Naive thymus-derived CD4-positive, alpha-beta T cell (primary cell): ENCODE measurements around the gene EPB41L4A. TPM values are rescaled to one million over a fixed set of nuclear protein-coding genes. Genes with fewer than 3 reads are reported as not detected.

ENCODE experiments used
- ATAC-seq: fragments of 150-1000 bp; cut with Tn5 transposase; 2 replicates; pipeline ENCODE4 v1.10.0; 2021; ENCODE audit warnings: mild to moderate bottlenecking, moderate library complexity
- CTCF ChIA-PET: fragments of 350-600 bp; sonication (Branson Sonifier 250); formaldehyde crosslinking; loops from one replicate; lab custom pipeline; 2021; ENCODE audit warnings: antibody characterized with exemption; lab: Charles Lee
- POLR2A ChIA-PET: fragments of 350-600 bp; sonication (Branson Sonifier 250); formaldehyde crosslinking; loops from one replicate; lab custom pipeline; 2021; ENCODE audit warnings: antibody characterized with exemption, inconsistent platforms; lab: Charles Lee
- DNase-seq, 9 donors: peaks; one replicate each; pipeline versions ENCODE4 v3.0.0 to v3.0.0-alpha.2; 2020 to 2022; ENCODE audit warnings: mixed read lengths in 1 of 9
- H3K27ac ChIP-seq: one replicate; pipeline ENCODE4 v1.7.0; 2013; ENCODE audit warnings: mild to moderate bottlenecking, low read depth, low read length, moderate library complexity
- H3K27me3 ChIP-seq, 2 donors: one replicate each; pipeline ENCODE4 v1.7.0; 2013; ENCODE audit warnings: low read length in 2 of 2, mild to moderate bottlenecking in 2 of 2, moderate library complexity in 2 of 2; ENCODE audit not compliant: control insufficient read depth in 2 of 2, insufficient read depth in 2 of 2
- H3K36me3 ChIP-seq, 3 experiments: 1 replicate in 2 of 3; 2 replicates in 1 of 3; pipeline ENCODE4 v1.7.0; 2013; ENCODE audit warnings: low read length in 3 of 3, mild to moderate bottlenecking in 3 of 3, moderate library complexity in 1 of 3; ENCODE audit not compliant: insufficient read depth in 3 of 3, control insufficient read depth in 2 of 3
- H3K4me1 ChIP-seq, 2 donors: one replicate each; pipeline ENCODE4 v1.7.0; 2013; ENCODE audit warnings: low read length in 2 of 2, mild to moderate bottlenecking in 2 of 2, moderate library complexity in 1 of 2; ENCODE audit not compliant: control insufficient read depth in 2 of 2, insufficient read depth in 2 of 2
- H3K4me3 ChIP-seq: 2 replicates; pipeline ENCODE4 v1.7.0; 2013; ENCODE audit warnings: mild to moderate bottlenecking, low read length
- H3K9me3 ChIP-seq, 3 experiments: 1 replicate in 2 of 3; 2 replicates in 1 of 3; pipeline ENCODE4 v1.7.0; 2013; ENCODE audit warnings: low read length in 3 of 3; ENCODE audit not compliant: control insufficient read depth in 2 of 3
- H3K27ac Mint-ChIP-seq, 9 donors: one replicate each; pipeline ENCODE4 v1.8.0; 2020 to 2022; ENCODE audit warnings: mixed read lengths in 9 of 9, mild to moderate bottlenecking in 8 of 9, moderate library complexity in 5 of 9, inconsistent platforms in 2 of 9
- H3K27me3 Mint-ChIP-seq, 5 donors: one replicate each; pipeline ENCODE4 v1.8.0; 2021 to 2022; ENCODE audit warnings: mixed read lengths in 5 of 5, mild to moderate bottlenecking in 1 of 5
- H3K36me3 Mint-ChIP-seq, 5 donors: one replicate each; pipeline ENCODE4 v1.8.0; 2020 to 2022; ENCODE audit warnings: mixed read lengths in 5 of 5, mild to moderate bottlenecking in 3 of 5, inconsistent platforms in 1 of 5
- H3K4me1 Mint-ChIP-seq, 7 donors: one replicate each; pipeline ENCODE4 v1.8.0; 2020 to 2022; ENCODE audit warnings: mixed read lengths in 7 of 7, mild to moderate bottlenecking in 3 of 7, inconsistent platforms in 1 of 7
- H3K4me3 Mint-ChIP-seq, 10 donors: one replicate each; pipeline ENCODE4 v1.8.0; 2020 to 2022; ENCODE audit warnings: mild to moderate bottlenecking in 10 of 10, mixed read lengths in 10 of 10, moderate library complexity in 6 of 10, inconsistent platforms in 2 of 10
- H3K9me3 Mint-ChIP-seq, 11 donors: one replicate each; pipeline ENCODE4 v1.8.0; 2020 to 2022; ENCODE audit warnings: mixed read lengths in 11 of 11, mild to moderate bottlenecking in 4 of 11, inconsistent platforms in 1 of 11, moderate library complexity in 1 of 11
- intact Hi-C, 2 donors: fragments of 100-400 bp; cut with micrococcal nuclease; formaldehyde crosslinking; loops; one replicate each; pipeline ENCODE4 v1.15.1; 2023
- polyA plus RNA-seq, 2 donors: library from polyadenylated mRNA; unstranded; fragments of 300-500 nt; fragmentation: Illumina TruSeq; gene quantifications; one replicate each; pipeline ENCODE4 v1.2.3, GENCODE V29; 2021
- total RNA-seq, 6 experiments: library from RNA in 5 of 6; stranded (reverse) in 5 of 6; gene quantifications; 1 replicate in 5 of 6; 2 replicates in 1 of 6; pipeline ENCODE4 v1.2.3 and lab custom pipeline; 2021 to 2026

EPB41L4A gene
- total and polyA plus RNA-seq, 7 experiments from 2014 or later = 0.17 to 1.7 (median 0.96) TPM; not detected in 1

DNA sequence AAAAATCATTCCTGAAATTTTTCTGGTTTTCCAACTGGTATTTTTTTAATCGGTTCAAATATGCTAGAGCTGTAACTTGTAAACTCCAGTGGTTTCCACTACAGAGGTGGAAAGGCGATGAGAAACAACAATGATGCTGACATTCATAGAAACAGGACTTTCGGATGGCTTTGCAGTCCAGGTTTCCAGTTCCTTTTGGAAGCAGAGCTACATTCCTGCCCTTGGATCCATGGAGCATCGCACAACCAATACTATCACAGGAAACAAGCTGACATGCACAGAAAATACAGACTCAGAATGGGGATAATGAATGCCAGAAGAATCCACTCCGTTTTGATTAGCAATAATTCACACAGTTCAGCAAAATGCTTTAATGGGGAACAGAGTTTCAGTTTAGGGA lies 140.0 kb downstream of the EPB41L4A start:
- intact Hi-C loops = no loop called here
- H3K9me3 Mint-ChIP-seq = no peaks in the 10 kb centered on the region
- no peaks in the 10 kb centered on the region for H3K27me3 ChIP-seq
- no peak overlapping the region for H3K27ac ChIP-seq
- no peaks in the 10 kb centered on the region for H3K36me3 Mint-ChIP-seq
- ATAC-seq (no peak), DNase-seq (no peak)
- H3K36me3 ChIP-seq = no peaks in the 10 kb centered on the region
- H3K4me3 ChIP-seq = no peak overlapping the region
- no peaks in the 10 kb centered on the region for H3K4me1 ChIP-seq
- no peak overlapping the region for H3K4me3 Mint-ChIP-seq
- ChIA-PET CTCF (no interaction called here), POLR2A (no interaction called here)
- peaks cover 0 to 7% (median 4%) of the 10 kb centered on the region in 5 donors for H3K27me3 Mint-ChIP-seq
- H3K9me3 ChIP-seq = no peaks in the 10 kb centered on the region
- peak overlapping the region in 1 of 9 donors; percentile 32 for H3K27ac Mint-ChIP-seq
- H3K4me1 Mint-ChIP-seq = peaks cover 0 to 2% (median 0%) of the 10 kb centered on the region in 7 donors

DNA sequence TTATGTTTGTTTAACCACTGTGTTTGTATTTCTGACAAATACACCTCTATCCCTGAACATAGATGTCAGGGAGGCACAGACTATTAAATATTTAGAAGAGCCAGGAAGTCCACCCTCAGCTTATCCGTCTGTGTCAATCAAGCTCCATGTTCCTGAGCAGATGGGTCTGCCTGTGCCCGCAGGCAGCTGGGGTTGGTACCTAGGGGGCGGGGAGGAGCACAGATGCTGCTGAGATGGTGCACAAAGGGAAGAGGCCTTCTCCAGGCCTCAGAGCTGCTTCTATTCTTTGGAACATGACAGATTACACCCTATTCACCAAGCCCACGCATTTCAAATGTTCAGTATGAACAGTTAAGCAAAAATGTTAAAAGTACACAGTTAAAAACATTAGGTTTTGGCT lies 142.1 kb downstream of the EPB41L4A start:
- intact Hi-C loops = no loop called here
- DNase-seq = no peak
- H3K4me3 Mint-ChIP-seq = no peak overlapping the region
- CTCF ChIA-PET = no interaction called here
- peaks cover 0 to 11% (median 10%) of the 10 kb centered on the region in 5 donors for H3K27me3 Mint-ChIP-seq
- Histone ChIP-seq H3K4me1 (no peaks in the 10 kb centered on the region), H3K9me3 (no peaks in the 10 kb centered on the region), H3K4me3 (no peak overlapping the region), H3K27ac (no peak overlapping the region), H3K36me3 (no peaks in the 10 kb centered on the region), H3K27me3 (no peaks in the 10 kb centered on the region)
- H3K4me1 Mint-ChIP-seq = peaks cover 0 to 2% (median 0%) of the 10 kb centered on the region in 7 donors
- no peak for ATAC-seq
- no peaks in the 10 kb centered on the region for H3K9me3 Mint-ChIP-seq
- H3K36me3 Mint-ChIP-seq = no peaks in the 10 kb centered on the region
- POLR2A ChIA-PET = no interaction called here
- H3K27ac Mint-ChIP-seq = no peak overlapping the region

DNA sequence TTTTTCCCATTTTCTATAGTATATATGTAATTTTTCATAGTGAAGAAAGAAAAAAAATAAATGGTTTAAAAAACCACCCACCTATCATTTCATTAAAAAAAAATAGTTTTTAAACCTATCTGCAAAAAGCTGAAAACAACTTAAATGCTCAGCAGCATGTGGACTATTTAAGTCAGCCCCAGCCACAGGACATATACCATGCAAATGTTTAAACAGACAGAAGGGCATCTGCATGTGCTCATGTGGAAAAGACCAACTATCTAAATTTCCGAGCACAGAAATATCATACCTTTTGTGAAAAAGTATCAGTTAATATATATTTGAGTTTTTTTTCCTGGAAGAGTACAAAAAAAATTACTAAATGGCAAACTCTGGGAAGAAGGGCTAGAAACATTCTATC lies 143.4 kb downstream of the EPB41L4A start:
- H3K27me3 ChIP-seq = no peaks in the 10 kb centered on the region
- intact Hi-C loops = no loop called here
- no peak overlapping the region for H3K4me3 ChIP-seq
- no peak for ATAC-seq
- POLR2A ChIA-PET = no interaction called here
- H3K36me3 Mint-ChIP-seq = no peaks in the 10 kb centered on the region
- H3K27me3 Mint-ChIP-seq = peaks cover 0 to 10% (median 6%) of the 10 kb centered on the region in 5 donors
- no peaks in the 10 kb centered on the region for H3K9me3 ChIP-seq
- peaks cover 0 to 1% (median 0%) of the 10 kb centered on the region in 11 donors for H3K9me3 Mint-ChIP-seq
- no peak overlapping the region for H3K27ac Mint-ChIP-seq
- no peaks in the 10 kb centered on the region for H3K4me1 ChIP-seq
- H3K4me3 Mint-ChIP-seq = no peak overlapping the region
- no peaks in the 10 kb centered on the region for H3K36me3 ChIP-seq
- DNase-seq = no peak
- H3K27ac ChIP-seq = no peak overlapping the region
- CTCF ChIA-PET = no interaction called here
- H3K4me1 Mint-ChIP-seq = peaks cover 0 to 2% (median 0%) of the 10 kb centered on the region in 7 donors

DNA sequence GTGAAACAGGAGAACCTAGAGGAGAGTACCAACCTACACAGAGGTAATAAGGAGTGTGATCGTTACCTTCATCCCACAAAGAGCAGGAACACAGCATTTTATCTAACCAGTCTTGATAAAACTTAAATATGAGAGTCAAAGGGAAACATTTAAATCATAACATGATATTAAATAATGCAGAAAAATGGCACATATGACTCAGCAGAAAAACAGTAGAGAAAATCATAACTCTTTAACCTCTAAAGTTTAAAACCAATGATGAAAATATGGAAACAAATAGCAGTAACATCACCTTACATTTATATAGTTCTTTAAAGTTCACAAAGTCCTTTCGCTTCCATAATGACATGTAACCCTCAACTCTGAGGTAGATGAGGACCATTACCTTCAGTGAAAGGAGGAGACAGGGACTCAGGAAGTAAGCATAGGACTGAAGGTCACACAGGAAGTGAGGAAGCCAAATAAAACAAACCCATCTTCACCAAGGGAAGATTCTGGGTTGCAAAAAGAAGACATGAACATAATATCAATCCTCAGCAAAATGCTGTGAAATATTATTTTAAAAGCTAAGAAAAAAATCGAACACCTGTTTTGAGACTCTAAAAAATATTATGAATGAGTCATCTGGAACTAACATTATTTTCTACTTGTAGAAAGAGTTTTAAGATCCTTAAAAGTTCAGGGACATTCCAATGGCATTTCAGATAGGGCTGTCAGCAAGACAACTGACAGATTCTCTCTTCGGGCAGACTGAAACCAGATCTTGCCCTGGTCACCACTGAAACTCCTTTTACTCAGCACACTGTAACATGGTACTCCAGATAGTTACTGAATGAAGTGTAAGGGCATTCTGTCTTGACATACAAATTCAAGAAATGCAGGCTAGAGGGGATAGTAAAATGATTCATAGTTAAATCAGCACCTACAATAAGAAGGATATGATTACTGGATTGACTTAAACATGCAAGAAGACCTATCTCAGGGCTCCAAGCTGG lies 148.5 kb downstream of the EPB41L4A start:
- POLR2A ChIA-PET = no interaction called here
- H3K4me1 ChIP-seq = no peaks in the 10 kb centered on the region
- no peak overlapping the region for H3K27ac ChIP-seq
- peaks cover 3 to 25% (median 14%) of the 10 kb centered on the region in 5 donors for H3K27me3 Mint-ChIP-seq
- H3K36me3 ChIP-seq = no peaks in the 10 kb centered on the region
- no peak overlapping the region for H3K4me3 Mint-ChIP-seq
- no peak overlapping the region for H3K4me3 ChIP-seq
- intact Hi-C loops = no loop called here
- CTCF ChIA-PET = interaction anchor here (0.8 kb wide), 1 partner anchor 52 kb away, joined by 3 read pairs; no protein-coding TSS in a partner anchor
- no peaks in the 10 kb centered on the region for H3K9me3 ChIP-seq
- no peak overlapping the region for H3K27ac Mint-ChIP-seq
- H3K9me3 Mint-ChIP-seq = peaks cover 0 to 3% (median 0%) of the 10 kb centered on the region in 11 donors
- H3K36me3 Mint-ChIP-seq = no peaks in the 10 kb centered on the region
- DNase-seq = no peak
- ATAC-seq = no peak
- no peaks in the 10 kb centered on the region for H3K27me3 ChIP-seq
- no peaks in the 10 kb centered on the region for H3K4me1 Mint-ChIP-seq

DNA sequence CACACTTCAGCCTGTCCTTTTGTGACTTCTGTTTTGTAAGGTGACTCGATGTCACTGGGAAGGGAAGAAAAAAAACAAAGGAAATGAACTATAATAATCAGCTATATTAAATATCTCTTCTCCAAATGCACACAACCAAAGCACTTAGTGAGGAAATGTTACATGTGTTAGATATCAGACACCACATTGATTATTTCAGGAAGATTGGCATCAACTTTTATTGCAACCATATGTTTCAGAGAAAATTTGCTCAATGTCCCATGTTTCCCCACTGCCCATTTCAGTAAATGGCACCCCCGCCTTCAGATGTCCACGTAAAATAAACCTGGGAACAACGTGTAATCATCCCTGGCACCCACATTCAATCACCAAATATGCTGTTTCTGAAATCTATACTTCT lies 151.8 kb downstream of the EPB41L4A start:
- CTCF ChIA-PET = no interaction called here
- H3K27me3 Mint-ChIP-seq = peaks cover 3 to 21% (median 17%) of the 10 kb centered on the region in 5 donors
- POLR2A ChIA-PET = no interaction called here
- peaks cover 0 to 3% (median 0%) of the 10 kb centered on the region in 11 donors for H3K9me3 Mint-ChIP-seq
- ATAC-seq = no peak
- Histone ChIP-seq H3K27ac (no peak overlapping the region), H3K36me3 (no peaks in the 10 kb centered on the region), H3K4me1 (no peaks in the 10 kb centered on the region), H3K4me3 (no peak overlapping the region), H3K9me3 (no peaks in the 10 kb centered on the region), H3K27me3 (no peaks in the 10 kb centered on the region)
- H3K27ac Mint-ChIP-seq = no peak overlapping the region
- DNase-seq = no peak
- H3K36me3 Mint-ChIP-seq = no peaks in the 10 kb centered on the region
- intact Hi-C loops = no loop called here
- H3K4me3 Mint-ChIP-seq = no peak overlapping the region
- H3K4me1 Mint-ChIP-seq = no peaks in the 10 kb centered on the region

DNA sequence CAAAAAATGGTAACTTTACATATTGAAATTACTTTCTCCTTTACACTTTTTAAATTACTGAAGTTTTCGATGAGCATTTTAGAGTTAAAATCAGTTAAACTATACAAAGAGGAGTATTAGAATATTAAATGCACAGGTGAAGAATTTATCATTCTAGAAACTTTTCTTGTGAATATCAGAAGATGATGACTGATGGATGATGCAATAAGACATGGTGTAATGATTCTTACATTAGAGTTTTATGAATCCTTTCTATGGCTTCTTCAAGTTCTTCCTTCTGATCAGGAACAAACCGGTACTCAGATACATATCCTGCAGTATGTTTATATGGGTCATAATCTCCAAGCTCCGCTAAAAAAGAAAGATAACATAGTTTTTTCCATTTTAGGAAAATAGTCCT lies 154.4 kb downstream of the EPB41L4A start:
- Mint-ChIP-seq H3K36me3 (no peaks in the 10 kb centered on the region), H3K4me3 (no peak overlapping the region), H3K9me3 (no peaks in the 10 kb centered on the region), H3K27ac (no peak overlapping the region), H3K4me1 (no peaks in the 10 kb centered on the region), H3K27me3 (peaks cover under 1 to 25% (median 17%) of the 10 kb centered on the region in 5 donors)
- H3K4me3 ChIP-seq = no peak overlapping the region
- no peak overlapping the region for H3K27ac ChIP-seq
- ChIA-PET POLR2A (no interaction called here), CTCF (no interaction called here)
- no peaks in the 10 kb centered on the region for H3K4me1 ChIP-seq
- H3K27me3 ChIP-seq = no peaks in the 10 kb centered on the region
- no peaks in the 10 kb centered on the region for H3K36me3 ChIP-seq
- DNase-seq (no peak), ATAC-seq (no peak)
- intact Hi-C loops = no loop called here
- H3K9me3 ChIP-seq = no peaks in the 10 kb centered on the region
